PFSK-1 (cell line): ENCODE results near the gene KNL1.

Experiments used
- POLR2AphosphoS5 ChIP-seq: IDR thresholded peaks from 2 replicates; pipeline ENCODE4 v1.6.1; 2012; ENCODE audit warnings: low read depth, mild to moderate bottlenecking, control low read depth, low read length, moderate library complexity
- TAF1 ChIP-seq: IDR thresholded peaks from 2 replicates; pipeline ENCODE4 v1.6.1; 2012; ENCODE audit warnings: low read length, control low read depth, borderline replicate concordance; ENCODE audit not compliant: insufficient read depth
- TF ChIP-seq, protein P1 (sequence below), 2 experiments: IDR thresholded peaks; 2 replicates each; pipeline versions ENCODE4 v1.6.1 to v1.8.0; 2011 to 2012; ENCODE audit warnings: low read depth in 2 of 2, low read length in 2 of 2, control low read depth in 1 of 2, inconsistent platforms in 1 of 2, mild to moderate bottlenecking in 1 of 2, moderate library complexity in 1 of 2; ENCODE audit not compliant: insufficient read depth in 1 of 2

DNA sequence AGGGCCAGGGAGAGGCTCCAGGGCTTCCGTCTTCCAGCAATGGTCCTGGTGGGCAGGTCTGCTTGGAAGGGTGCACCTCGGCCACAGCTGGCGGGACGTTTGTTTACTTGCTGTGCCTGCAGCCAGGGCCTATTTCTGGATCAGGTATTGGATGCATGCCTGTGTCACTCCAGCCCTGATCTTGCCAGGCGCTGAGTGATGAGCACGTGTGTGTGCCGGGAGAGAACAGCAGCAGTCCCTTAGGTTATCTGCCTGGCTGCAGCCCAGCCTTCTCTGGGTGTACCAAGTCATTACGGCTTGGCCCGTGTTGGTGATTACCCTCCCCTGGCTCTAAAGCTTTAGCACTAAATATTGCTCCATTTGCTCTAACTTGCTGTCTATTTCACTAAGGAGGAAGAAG, 44.2 kb upstream of the KNL1 start:
- no peak for TF ChIP-seq POLR2AphosphoS5
- TF ChIP-seq TAF1 = no peak
- TF ChIP-seq, protein P1, sequence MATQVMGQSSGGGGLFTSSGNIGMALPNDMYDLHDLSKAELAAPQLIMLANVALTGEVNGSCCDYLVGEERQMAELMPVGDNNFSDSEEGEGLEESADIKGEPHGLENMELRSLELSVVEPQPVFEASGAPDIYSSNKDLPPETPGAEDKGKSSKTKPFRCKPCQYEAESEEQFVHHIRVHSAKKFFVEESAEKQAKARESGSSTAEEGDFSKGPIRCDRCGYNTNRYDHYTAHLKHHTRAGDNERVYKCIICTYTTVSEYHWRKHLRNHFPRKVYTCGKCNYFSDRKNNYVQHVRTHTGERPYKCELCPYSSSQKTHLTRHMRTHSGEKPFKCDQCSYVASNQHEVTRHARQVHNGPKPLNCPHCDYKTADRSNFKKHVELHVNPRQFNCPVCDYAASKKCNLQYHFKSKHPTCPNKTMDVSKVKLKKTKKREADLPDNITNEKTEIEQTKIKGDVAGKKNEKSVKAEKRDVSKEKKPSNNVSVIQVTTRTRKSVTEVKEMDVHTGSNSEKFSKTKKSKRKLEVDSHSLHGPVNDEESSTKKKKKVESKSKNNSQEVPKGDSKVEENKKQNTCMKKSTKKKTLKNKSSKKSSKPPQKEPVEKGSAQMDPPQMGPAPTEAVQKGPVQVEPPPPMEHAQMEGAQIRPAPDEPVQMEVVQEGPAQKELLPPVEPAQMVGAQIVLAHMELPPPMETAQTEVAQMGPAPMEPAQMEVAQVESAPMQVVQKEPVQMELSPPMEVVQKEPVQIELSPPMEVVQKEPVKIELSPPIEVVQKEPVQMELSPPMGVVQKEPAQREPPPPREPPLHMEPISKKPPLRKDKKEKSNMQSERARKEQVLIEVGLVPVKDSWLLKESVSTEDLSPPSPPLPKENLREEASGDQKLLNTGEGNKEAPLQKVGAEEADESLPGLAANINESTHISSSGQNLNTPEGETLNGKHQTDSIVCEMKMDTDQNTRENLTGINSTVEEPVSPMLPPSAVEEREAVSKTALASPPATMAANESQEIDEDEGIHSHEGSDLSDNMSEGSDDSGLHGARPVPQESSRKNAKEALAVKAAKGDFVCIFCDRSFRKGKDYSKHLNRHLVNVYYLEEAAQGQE (IDR thresholded peaks at IDR 0.05; ENCODE audit: insufficient read depth in 1 of 2, low read depth in 2 of 2, low read length in 2 of 2) = no peak
